ENCODE measurements around the gene MERTK. TPM values are rescaled to one million over a fixed set of nuclear protein-coding genes. Genes with fewer than 3 reads are reported as not detected.

The MERTK gene
- total and polyA plus RNA-seq, 2 of the 13 experiments (the other 11 are each of a cell fraction or from before 2014, with no cell fraction given): 37.3 to 44.7 TPM

DNA sequence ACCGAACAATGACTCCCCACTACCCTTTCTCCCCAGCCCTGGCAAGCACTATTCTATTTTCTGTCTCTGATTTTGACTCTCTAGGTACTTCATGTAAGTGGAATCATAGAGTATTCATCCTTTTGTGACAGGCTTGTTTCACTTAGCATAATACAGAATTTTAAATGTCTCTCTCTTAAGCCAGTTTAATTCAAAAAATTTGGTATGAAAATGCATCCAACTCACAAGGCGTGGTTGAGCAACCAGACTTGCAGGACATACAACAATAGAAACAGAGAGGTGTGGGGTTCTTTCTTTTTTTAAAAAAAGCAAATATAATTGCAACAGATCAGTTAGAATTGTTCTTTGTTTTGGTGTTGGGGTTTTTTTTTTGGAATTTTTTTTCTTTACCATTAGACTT lies 109.1 kb downstream of the MERTK start:
- no peak for FAIRE-seq

More for the DNA sequence above, 109.1 kb downstream of the MERTK start:
- Histone ChIP-seq H3K4me2 (ENCODE audit: low read depth, low read length) (no peak overlapping the region), H2AFZ (ENCODE audit: low read length) (no peak overlapping the region), H4K20me1 (ENCODE audit: insufficient read depth, low read length) (no peaks in the 10 kb centered on the region), H3K27ac (ENCODE audit: extremely low read length, insufficient read depth, low read length) (no peak overlapping the region), H3K9ac (ENCODE audit: insufficient read depth, low read depth, low read length) (no peak overlapping the region), H3K79me2 (ENCODE audit: insufficient read depth, low read length) (no peaks in the 10 kb centered on the region), H3K4me1 (ENCODE audit: insufficient read depth, low read length) (no peaks in the 10 kb centered on the region), H3K36me3 (replicated peaks in 1 of 2; ENCODE audit: control insufficient read depth in 1 of 2, insufficient read depth in 2 of 2, low read length in 2 of 2) (peaks cover 30 to 75% of the 10 kb centered on the region in 2 experiments), H3K4me3 (replicated peaks in 1 of 3; ENCODE audit: insufficient read depth in 1 of 3, low read depth in 2 of 3, low read length in 3 of 3) (no peak overlapping the region), H3K27me3 (ENCODE audit: control insufficient read depth in 1 of 2, insufficient read depth in 2 of 2, low read length in 2 of 2) (no peaks in the 10 kb centered on the region), H3K9me3 (ENCODE audit: low read length) (no peaks in the 10 kb centered on the region)
- BruUV-seq (replicated peaks): no TSS peak
- ATAC-seq (no peak), DNase-seq (ENCODE audit: low spot score) (no peak)
- TF ChIP-seq ZNF598 (CRISPR knock-in tag; IDR thresholded peaks at IDR 0.05; ENCODE audit: borderline replicate concordance) (no peak), ZNF432 (CRISPR knock-in tag; IDR thresholded peaks at IDR 0.05; ENCODE audit: borderline replicate concordance) (no peak), ZSCAN12 (CRISPR knock-in tag; IDR thresholded peaks at IDR 0.05) (no peak), KDM3A (CRISPR knock-in tag; IDR thresholded peaks at IDR 0.05; ENCODE audit: low read depth) (no peak), KMT2A (CRISPR knock-in tag; IDR thresholded peaks at IDR 0.05) (no peak), SMARCC2 (IDR thresholded peaks at IDR 0.05) (no peak), ELF1 (CRISPR knock-in tag; IDR thresholded peaks at IDR 0.05) (no peak), ZNF619 (CRISPR knock-in tag; IDR thresholded peaks at IDR 0.05) (no peak), TEAD3 (CRISPR knock-in tag; optimal IDR thresholded peaks at IDR 0.05; ENCODE audit: borderline replicate concordance) (no peak), SCMH1 (CRISPR knock-in tag; IDR thresholded peaks at IDR 0.05; ENCODE audit: borderline replicate concordance) (no peak), NFATC3 (CRISPR knock-in tag; IDR thresholded peaks at IDR 0.05) (no peak), PRPF4 (IDR thresholded peaks at IDR 0.05; ENCODE audit: low read depth, low read length, poor library complexity, severe bottlenecking) (no peak), PCBP2 (optimal IDR thresholded peaks at IDR 0.05; ENCODE audit: low read depth, low read length, poor library complexity, severe bottlenecking) (no peak), NFKB2 (CRISPR knock-in tag; IDR thresholded peaks at IDR 0.05; ENCODE audit: borderline replicate concordance) (no peak), KLF15 (CRISPR knock-in tag; IDR thresholded peaks at IDR 0.05; ENCODE audit: borderline replicate concordance) (no peak), PAWR (CRISPR knock-in tag; IDR thresholded peaks at IDR 0.05; ENCODE audit: borderline replicate concordance) (no peak)
- TF ChIP-seq, protein P1, sequence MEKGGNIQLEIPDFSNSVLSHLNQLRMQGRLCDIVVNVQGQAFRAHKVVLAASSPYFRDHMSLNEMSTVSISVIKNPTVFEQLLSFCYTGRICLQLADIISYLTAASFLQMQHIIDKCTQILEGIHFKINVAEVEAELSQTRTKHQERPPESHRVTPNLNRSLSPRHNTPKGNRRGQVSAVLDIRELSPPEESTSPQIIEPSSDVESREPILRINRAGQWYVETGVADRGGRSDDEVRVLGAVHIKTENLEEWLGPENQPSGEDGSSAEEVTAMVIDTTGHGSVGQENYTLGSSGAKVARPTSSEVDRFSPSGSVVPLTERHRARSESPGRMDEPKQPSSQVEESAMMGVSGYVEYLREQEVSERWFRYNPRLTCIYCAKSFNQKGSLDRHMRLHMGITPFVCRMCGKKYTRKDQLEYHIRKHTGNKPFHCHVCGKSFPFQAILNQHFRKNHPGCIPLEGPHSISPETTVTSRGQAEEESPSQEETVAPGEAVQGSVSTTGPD (CRISPR knock-in tag; IDR thresholded peaks at IDR 0.05): no peak
- TF ChIP-seq, protein P2, sequence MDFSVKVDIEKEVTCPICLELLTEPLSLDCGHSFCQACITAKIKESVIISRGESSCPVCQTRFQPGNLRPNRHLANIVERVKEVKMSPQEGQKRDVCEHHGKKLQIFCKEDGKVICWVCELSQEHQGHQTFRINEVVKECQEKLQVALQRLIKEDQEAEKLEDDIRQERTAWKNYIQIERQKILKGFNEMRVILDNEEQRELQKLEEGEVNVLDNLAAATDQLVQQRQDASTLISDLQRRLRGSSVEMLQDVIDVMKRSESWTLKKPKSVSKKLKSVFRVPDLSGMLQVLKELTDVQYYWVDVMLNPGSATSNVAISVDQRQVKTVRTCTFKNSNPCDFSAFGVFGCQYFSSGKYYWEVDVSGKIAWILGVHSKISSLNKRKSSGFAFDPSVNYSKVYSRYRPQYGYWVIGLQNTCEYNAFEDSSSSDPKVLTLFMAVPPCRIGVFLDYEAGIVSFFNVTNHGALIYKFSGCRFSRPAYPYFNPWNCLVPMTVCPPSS (IDR thresholded peaks at IDR 0.05): no peak
- TF ChIP-seq, protein P3, sequence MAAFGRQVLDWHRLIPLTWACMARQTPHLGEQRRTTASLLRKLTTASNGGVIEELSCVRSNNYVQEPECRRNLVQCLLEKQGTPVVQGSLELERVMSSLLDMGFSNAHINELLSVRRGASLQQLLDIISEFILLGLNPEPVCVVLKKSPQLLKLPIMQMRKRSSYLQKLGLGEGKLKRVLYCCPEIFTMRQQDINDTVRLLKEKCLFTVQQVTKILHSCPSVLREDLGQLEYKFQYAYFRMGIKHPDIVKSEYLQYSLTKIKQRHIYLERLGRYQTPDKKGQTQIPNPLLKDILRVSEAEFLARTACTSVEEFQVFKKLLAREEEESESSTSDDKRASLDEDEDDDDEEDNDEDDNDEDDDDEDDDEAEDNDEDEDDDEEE (CRISPR knock-in tag; IDR thresholded peaks at IDR 0.05): no peak
- TF ChIP-seq, protein P4, sequence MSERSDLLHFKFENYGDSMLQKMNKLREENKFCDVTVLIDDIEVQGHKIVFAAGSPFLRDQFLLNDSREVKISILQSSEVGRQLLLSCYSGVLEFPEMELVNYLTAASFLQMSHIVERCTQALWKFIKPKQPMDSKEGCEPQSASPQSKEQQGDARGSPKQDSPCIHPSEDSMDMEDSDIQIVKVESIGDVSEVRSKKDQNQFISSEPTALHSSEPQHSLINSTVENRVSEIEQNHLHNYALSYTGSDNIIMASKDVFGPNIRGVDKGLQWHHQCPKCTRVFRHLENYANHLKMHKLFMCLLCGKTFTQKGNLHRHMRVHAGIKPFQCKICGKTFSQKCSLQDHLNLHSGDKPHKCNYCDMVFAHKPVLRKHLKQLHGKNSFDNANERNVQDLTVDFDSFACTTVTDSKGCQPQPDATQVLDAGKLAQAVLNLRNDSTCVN (CRISPR knock-in tag; IDR thresholded peaks at IDR 0.05; ENCODE audit: borderline replicate concordance): no peak
- CTCF ChIA-PET (ENCODE audit: low intra/inter-chr PET ratio, low total read pairs): no interaction called here
- 96% methylated on average over 2 of the region's 2 CpGs for WGBS (ENCODE audit: low lambda C conversion rate)
- POLR2A ChIA-PET: no interaction called here
- in situ Hi-C loops (cut with HindIII; ENCODE audit: extremely low pct_ligation_motif_present, low pct_unique_long_range_greater_than_20kb) (no loop called here), intact Hi-C loops (cut with micrococcal nuclease; ENCODE audit: unreplicated experiment) (no loop called here)
